NCI-H1092 treated with DMSO at 0.1 percent for 48 hours (cell line): Measurements from ENCODE around the gene MMP23B.

Experiments
- DNase-seq: peaks from one replicate; lab custom pipeline; 2025; lab: John Stamatoyannopoulos, UW

MMP23B gene

GRCh38 chr1:1602968-1603506 is 28.9 kb upstream of the MMP23B start:
- no peak for DNase-seq

- no peak for DNase-seq
Observed at GRCh38 chr1:1603671-1604373, 28.2 kb upstream of the MMP23B start.

GRCh38 chr1:1604374-1605033 is 27.5 kb upstream of the MMP23B start:
- DNase-seq, result no peak

GRCh38 chr1:1605034-1605591 is 26.9 kb upstream of the MMP23B start:
- DNase-seq, result no peak

- no peak for DNase-seq
Observed at GRCh38 chr1:1605724-1606123, 26.2 kb upstream of the MMP23B start.

- DNase-seq, result no peak
Observed at GRCh38 chr1:1606232-1606631, 25.7 kb upstream of the MMP23B start.

GRCh38 chr1:1609822-1610485 is 22.0 kb upstream of the MMP23B start:
- no peak for DNase-seq

- DNase-seq, result no peak
Observed at GRCh38 chr1:1610796-1611195, 21.2 kb upstream of the MMP23B start.

- no peak for DNase-seq
Observed at GRCh38 chr1:1612104-1612400, 19.9 kb upstream of the MMP23B start.

GRCh38 chr1:1613509-1614082 is 18.4 kb upstream of the MMP23B start:
- no peak for DNase-seq

GRCh38 chr1:1614204-1614953 is 17.6 kb upstream of the MMP23B start:
- no peak for DNase-seq

- DNase-seq, result no peak
Observed at GRCh38 chr1:1614954-1615255, 17.1 kb upstream of the MMP23B start.

GRCh38 chr1:1615256-1616044 is 16.5 kb upstream of the MMP23B start, which contains the start of gene MIB2:
Gene MIB2 (plus strand): TSS chr1:1615500. CDS start chr1:1623453, 7,953 bp downstream.
- DNase-seq, result peak; percentile 90

GRCh38 chr1:1616045-1616790 is 15.8 kb upstream of the MMP23B start:
- DNase-seq, result no peak

GRCh38 chr1:1616838-1617237 is 15.1 kb upstream of the MMP23B start:
- DNase-seq, result no peak

- DNase-seq, result no peak
Observed at GRCh38 chr1:1617516-1617915, 14.5 kb upstream of the MMP23B start.

GRCh38 chr1:1617925-1618324 is 14.0 kb upstream of the MMP23B start:
- no peak for DNase-seq

- DNase-seq, result no peak
Observed at GRCh38 chr1:1618396-1619068, 13.4 kb upstream of the MMP23B start.

GRCh38 chr1:1619917-1620361 is 12.0 kb upstream of the MMP23B start:
- no peak for DNase-seq
